ENCODE data around the gene CHRNB4. TPM values are rescaled to one million over a fixed set of nuclear protein-coding genes. Genes with fewer than 3 reads are reported as not detected.

CHRNB4 gene
- total and polyA plus RNA-seq, 2 of the 8 experiments (the other 6 are each of a cell fraction or from before 2014, with no cell fraction given): 2.4 to 4.5 TPM

DNA sequence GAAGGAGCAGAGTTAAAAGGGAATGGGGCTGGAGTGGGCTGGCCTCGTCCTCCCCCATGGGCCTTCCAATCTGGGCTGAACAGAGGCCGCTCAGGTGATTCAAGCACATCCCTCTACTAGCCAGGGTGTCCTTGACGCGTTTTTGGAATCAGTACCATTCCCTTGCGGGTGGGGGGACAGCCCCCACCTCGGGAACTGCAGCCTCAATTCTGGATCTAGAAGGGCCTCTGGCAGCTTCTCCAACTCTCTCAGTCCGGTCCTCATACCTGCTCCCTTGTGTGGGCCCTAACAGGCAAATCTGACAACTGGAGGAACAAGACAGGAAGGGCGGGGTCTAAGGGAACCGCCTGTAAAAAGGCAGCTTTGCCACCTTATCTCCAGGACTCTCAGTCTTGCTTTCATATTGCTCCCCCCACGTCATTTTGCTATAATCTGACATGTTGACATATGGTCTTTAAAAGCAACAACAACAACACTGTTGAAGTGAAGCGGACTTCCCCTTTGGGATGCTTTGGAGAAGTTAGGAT lies 802 bp upstream of the CHRNB4 start (continued):
- no peak for TF ChIP-seq RNF2 (IDR thresholded peaks at IDR 0.05; ENCODE audit: borderline replicate concordance, low read depth, low read length, missing control alignments, poor library complexity, severe bottlenecking)
- no peak for TF ChIP-seq RXRA (IDR thresholded peaks at IDR 0.05; ENCODE audit: insufficient read depth, low read depth, low read length)
- no peak for TF ChIP-seq TAF1 (IDR thresholded peaks at IDR 0.05; ENCODE audit: low read depth, low read length)
